ENCODE data around the gene NEURL1.
"Not testable (repeated sequence)": the region's sequence is repeated elsewhere in the genome, so short reads cannot be mapped to it uniquely, and the experiment has no call there.

NEURL1 gene

GRCh38 chr10:103465411-103466179, 27.9 kb upstream of the NEURL1 start:
- DNase-seq (ENCODE audit: low read depth, low spot score): no peak

- DNase-seq (ENCODE audit: low read depth, low spot score): no peak
These were observed 26.8 kb upstream of the NEURL1 start for GRCh38 chr10:103466734-103467133.

GRCh38 chr10:103467406-103467805, 26.1 kb upstream of the NEURL1 start:
- DNase-seq (ENCODE audit: low read depth, low spot score): no peak

GRCh38 chr10:103469201-103469600, 24.3 kb upstream of the NEURL1 start:
- no peak for DNase-seq (ENCODE audit: low read depth, low spot score)

GRCh38 chr10:103470761-103471653, 22.5 kb upstream of the NEURL1 start:
- peak; percentile 25 for DNase-seq (ENCODE audit: low read depth, low spot score)

- DNase-seq (ENCODE audit: low read depth, low spot score): no peak
These were observed 21.5 kb upstream of the NEURL1 start for GRCh38 chr10:103472005-103472404.

- no peak for DNase-seq (ENCODE audit: low read depth, low spot score)
These were observed 20.2 kb upstream of the NEURL1 start for GRCh38 chr10:103473261-103473671.

- no peak for DNase-seq (ENCODE audit: low read depth, low spot score)
These were observed 19.4 kb upstream of the NEURL1 start for GRCh38 chr10:103474077-103474476.

- DNase-seq (ENCODE audit: low read depth, low spot score): no peak
These were observed 18.1 kb upstream of the NEURL1 start for GRCh38 chr10:103475437-103475836.

GRCh38 chr10:103476046-103476768, 17.3 kb upstream of the NEURL1 start:
- no peak for DNase-seq (ENCODE audit: low read depth, low spot score)

GRCh38 chr10:103478671-103479070, 14.8 kb upstream of the NEURL1 start:
- no peak for DNase-seq (ENCODE audit: low read depth, low spot score)

GRCh38 chr10:103479135-103479534, 14.4 kb upstream of the NEURL1 start, which contains the start of gene CALHM3:
TSS of gene CALHM3 (minus strand) at chr10:103479240. CDS start at chr10:103479032, 208 bp downstream.
- no peak for DNase-seq (ENCODE audit: low read depth, low spot score)

- no peak for DNase-seq (ENCODE audit: low read depth, low spot score)
These were observed 13.0 kb upstream of the NEURL1 start for GRCh38 chr10:103480521-103480920.

- no peak for DNase-seq (ENCODE audit: low read depth, low spot score)
These were observed 11.5 kb upstream of the NEURL1 start for GRCh38 chr10:103481974-103482531.

- DNase-seq (ENCODE audit: low read depth, low spot score): not testable (repeated sequence)
These were observed 6.7 kb upstream of the NEURL1 start for GRCh38 chr10:103486635-103487409.

GRCh38 chr10:103487410-103487708, 6.1 kb upstream of the NEURL1 start:
- no peak for DNase-seq (ENCODE audit: low read depth, low spot score)

- DNase-seq (ENCODE audit: low read depth, low spot score): no peak
These were observed 2.6 kb upstream of the NEURL1 start for GRCh38 chr10:103490986-103491314.

GRCh38 chr10:103491729-103492364, 1.7 kb upstream of the NEURL1 start:
- no peak for DNase-seq (ENCODE audit: low read depth, low spot score)

- DNase-seq (ENCODE audit: low read depth, low spot score): no peak
These were observed 747 bp upstream of the NEURL1 start for GRCh38 chr10:103492655-103493261.
